ENCODE data around the gene RNH1.

DNA sequence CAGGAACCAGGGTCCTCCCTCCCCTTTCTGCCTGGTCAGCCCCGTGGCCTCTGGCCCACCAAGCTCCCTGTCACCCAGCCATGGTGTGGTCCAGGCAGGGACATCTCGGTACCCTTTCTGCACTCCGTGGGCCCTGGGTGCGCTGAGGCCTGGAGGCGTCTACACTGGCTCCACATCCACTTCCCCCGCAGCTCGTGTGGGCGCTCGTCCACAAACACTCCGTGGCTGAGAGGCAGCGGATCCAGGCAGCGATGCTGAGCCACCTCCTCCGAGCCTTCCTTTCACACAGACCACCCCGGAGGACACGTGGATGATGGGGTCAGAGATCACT lies 16.1 kb downstream of the RNH1 start:
- TF ChIP-seq, protein P1, sequence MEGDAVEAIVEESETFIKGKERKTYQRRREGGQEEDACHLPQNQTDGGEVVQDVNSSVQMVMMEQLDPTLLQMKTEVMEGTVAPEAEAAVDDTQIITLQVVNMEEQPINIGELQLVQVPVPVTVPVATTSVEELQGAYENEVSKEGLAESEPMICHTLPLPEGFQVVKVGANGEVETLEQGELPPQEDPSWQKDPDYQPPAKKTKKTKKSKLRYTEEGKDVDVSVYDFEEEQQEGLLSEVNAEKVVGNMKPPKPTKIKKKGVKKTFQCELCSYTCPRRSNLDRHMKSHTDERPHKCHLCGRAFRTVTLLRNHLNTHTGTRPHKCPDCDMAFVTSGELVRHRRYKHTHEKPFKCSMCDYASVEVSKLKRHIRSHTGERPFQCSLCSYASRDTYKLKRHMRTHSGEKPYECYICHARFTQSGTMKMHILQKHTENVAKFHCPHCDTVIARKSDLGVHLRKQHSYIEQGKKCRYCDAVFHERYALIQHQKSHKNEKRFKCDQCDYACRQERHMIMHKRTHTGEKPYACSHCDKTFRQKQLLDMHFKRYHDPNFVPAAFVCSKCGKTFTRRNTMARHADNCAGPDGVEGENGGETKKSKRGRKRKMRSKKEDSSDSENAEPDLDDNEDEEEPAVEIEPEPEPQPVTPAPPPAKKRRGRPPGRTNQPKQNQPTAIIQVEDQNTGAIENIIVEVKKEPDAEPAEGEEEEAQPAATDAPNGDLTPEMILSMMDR (IDR thresholded peaks at IDR 0.05): no peak
- no peak for TF ChIP-seq POLR2A (IDR thresholded peaks at IDR 0.05)
